ENCODE results near the gene ANKRD44.

DNA sequence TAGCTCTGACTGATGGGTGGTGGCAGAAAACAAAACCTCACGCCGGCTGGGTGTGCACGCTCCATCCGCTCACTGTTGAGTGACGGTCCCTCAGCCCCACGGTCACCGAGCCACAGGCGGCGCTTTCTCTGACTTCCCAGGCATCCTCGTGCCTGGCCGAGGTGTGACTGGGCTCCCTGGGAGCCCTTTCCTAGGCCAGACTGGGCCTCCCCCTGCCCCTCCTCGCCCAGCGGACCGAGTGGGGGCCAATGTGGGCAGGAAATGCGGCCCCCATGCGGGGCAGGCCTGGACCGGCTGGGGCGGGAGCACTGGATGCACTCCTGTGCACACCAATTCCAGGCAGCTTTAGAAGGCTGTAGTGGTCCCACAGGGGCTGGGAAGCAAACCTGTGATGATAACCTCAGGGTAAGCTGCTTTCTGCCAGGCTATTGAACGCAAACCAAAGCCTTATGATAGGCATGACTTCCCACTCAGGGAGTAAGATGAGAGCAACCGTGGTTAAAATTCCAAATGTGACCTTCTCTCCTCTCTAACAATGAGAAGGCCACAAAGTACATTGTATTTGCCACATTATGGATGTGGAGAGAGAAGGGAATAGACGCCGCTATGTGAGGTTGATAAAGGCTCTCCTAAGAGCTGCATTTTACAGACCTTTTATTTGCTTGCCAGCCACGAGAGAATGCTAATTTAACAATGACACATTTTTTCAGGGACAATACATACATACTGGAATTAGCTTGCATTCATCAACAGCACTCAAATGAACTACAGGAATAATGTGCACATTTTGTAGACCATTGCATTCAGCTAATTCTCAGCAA lies 300.2 kb downstream of the ANKRD44 start:
- TF ChIP-seq POLR2A (IDR thresholded peaks at IDR 0.05), result no peak
- TF ChIP-seq, protein P1, sequence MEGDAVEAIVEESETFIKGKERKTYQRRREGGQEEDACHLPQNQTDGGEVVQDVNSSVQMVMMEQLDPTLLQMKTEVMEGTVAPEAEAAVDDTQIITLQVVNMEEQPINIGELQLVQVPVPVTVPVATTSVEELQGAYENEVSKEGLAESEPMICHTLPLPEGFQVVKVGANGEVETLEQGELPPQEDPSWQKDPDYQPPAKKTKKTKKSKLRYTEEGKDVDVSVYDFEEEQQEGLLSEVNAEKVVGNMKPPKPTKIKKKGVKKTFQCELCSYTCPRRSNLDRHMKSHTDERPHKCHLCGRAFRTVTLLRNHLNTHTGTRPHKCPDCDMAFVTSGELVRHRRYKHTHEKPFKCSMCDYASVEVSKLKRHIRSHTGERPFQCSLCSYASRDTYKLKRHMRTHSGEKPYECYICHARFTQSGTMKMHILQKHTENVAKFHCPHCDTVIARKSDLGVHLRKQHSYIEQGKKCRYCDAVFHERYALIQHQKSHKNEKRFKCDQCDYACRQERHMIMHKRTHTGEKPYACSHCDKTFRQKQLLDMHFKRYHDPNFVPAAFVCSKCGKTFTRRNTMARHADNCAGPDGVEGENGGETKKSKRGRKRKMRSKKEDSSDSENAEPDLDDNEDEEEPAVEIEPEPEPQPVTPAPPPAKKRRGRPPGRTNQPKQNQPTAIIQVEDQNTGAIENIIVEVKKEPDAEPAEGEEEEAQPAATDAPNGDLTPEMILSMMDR (IDR thresholded peaks at IDR 0.05), result no peak
